ENCODE results near the gene PRSS38. TPM values are rescaled to one million over a fixed set of nuclear protein-coding genes. Genes with fewer than 3 reads are reported as not detected.

PRSS38 gene
- total RNA-seq, 2 donors from 2014 or later: 3.0 TPM; not detected in 1

DNA sequence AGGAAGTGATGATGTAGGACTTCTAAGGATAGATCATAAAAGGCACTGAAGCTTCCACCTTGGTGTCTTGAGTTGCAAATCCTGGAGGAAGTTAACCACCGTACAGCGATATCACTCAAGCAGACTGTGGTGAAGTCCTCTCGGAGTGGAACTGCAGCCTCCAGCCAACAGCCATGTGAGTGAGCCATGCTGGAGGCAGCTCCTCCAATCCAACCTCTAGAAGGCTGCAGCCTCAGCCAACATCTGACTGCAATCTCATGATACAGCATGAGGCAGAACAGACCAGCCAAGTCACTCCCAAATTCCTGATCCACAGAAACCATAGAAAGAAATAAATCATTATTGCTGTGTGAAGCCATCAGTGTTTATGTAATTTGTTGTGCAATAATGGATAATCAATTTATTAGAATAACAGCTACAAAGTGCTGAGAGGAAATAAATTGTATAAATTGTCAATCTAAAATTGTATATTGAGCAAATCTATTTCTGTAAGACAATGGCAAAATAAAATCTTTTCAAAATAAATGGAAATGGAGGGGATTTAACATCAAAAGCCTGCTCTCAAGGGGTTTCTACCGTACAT is 65.0 kb downstream of the PRSS38 start:
- DNase-seq (ENCODE audit: low spot score): no peak
- Histone ChIP-seq H3K27ac (no peak overlapping the region), H3K36me3 (no peaks in the 10 kb centered on the region), H3K4me3 (no peak overlapping the region), H3K9me3 (no peaks in the 10 kb centered on the region), H3K27me3 (replicated peaks; ENCODE audit: insufficient read depth) (no peaks in the 10 kb centered on the region), H3K4me1 (replicated peaks) (peaks cover under 1% of the 10 kb centered on the region)
- intact Hi-C loops (cut with DNase I): loop anchor here (10.0 kb wide), 1 partner anchor 116 kb away; no protein-coding TSS in a partner anchor
- WGBS: 80% methylated on average over 4 of the region's 4 CpGs
- TF ChIP-seq CTCF (IDR thresholded peaks at IDR 0.05): no peak

DNA sequence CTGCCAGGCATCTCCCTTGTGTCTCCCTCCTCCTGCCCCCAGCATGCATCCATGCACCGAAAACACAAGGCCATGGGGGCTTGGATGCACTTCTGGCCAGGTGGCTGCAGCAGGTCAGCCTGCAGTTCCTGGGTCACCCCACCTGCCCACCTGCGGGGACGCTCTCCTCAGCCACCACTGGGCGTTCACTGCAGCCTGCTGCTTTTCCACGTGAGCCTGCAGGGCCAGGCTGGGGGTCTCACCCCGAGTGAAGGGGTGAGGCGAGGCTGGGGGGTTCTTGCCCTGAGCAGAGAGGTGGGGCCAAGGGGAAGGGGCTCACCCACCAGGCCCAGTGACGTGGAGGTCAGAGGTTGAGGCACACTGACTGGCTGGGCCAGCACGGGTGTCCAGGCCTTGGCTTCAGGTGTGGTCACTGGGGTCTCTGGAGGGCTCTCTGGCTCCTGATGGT is 67.6 kb downstream of the PRSS38 start:
- intact Hi-C loops (cut with DNase I): loop anchor here (10.0 kb wide), 1 partner anchor 118 kb away; no protein-coding TSS in a partner anchor
- peaks cover 8% of the 10 kb centered on the region for H3K4me1 ChIP-seq (replicated peaks)
- no peak overlapping the region for H3K4me3 ChIP-seq
- no peaks in the 10 kb centered on the region for H3K27me3 ChIP-seq (replicated peaks; ENCODE audit: insufficient read depth)
- no peak overlapping the region for H3K27ac ChIP-seq
- no peak for DNase-seq (ENCODE audit: low spot score)
- H3K36me3 ChIP-seq: no peaks in the 10 kb centered on the region
- 96% methylated on average over 9 of the region's 9 CpGs for WGBS
- no peaks in the 10 kb centered on the region for H3K9me3 ChIP-seq
- TF ChIP-seq CTCF (IDR thresholded peaks at IDR 0.05) (no peak), POLR2A (IDR thresholded peaks at IDR 0.05) (no peak), POLR2AphosphoS5 (IDR thresholded peaks at IDR 0.05) (no peak)

DNA sequence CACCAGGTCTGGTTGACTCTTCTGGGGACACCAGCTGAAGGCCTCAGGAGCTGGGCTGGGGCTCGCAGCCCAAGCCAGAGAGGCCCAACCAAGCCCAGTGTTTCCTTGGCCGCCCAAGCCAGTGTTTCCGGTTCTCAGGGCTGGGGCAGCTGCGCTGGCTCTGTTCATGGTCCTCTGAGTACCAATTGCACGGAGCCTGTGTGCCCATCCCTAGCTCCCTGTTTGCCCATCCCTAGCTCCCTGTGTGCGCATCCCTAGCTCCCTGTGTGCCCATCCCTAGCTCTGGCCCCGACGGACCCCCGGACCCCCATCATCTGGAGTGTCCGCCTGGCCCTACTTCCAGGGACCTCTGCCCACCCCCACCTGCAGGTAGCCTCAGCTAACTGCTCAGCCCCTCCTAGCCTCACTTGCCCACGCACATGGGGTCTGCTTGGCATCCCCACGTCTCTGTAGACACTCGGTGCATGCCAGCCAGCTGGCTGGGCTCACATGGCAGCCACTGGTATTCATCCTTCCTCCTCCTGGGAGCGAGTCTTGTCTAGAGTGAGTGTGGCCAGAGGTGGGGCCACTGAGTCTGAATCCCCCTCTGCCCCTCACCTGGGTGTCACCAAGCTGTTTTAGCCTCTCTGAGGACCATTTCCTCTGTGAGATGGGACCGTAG is 68.3 kb downstream of the PRSS38 start:
- H3K36me3 ChIP-seq: no peaks in the 10 kb centered on the region
- TF ChIP-seq POLR2A (IDR thresholded peaks at IDR 0.05): no peak
- no peak for TF ChIP-seq POLR2AphosphoS5 (IDR thresholded peaks at IDR 0.05)
- no peak for TF ChIP-seq CTCF (IDR thresholded peaks at IDR 0.05)
- intact Hi-C loops (cut with DNase I): loop anchor here (10.0 kb wide), 1 partner anchor 119 kb away; no protein-coding TSS in a partner anchor
- no peaks in the 10 kb centered on the region for H3K27me3 ChIP-seq (replicated peaks; ENCODE audit: insufficient read depth)
- peaks cover 8% of the 10 kb centered on the region for H3K4me1 ChIP-seq (replicated peaks)
- no peak overlapping the region for H3K4me3 ChIP-seq
- DNase-seq (ENCODE audit: low spot score): peak; percentile 3
- no peak overlapping the region for H3K27ac ChIP-seq
- no peaks in the 10 kb centered on the region for H3K9me3 ChIP-seq
- WGBS: 94% methylated on average over 15 of the region's 15 CpGs

- Histone ChIP-seq H3K4me1 (replicated peaks) (peaks cover 8% of the 10 kb centered on the region), H3K27ac (no peak overlapping the region), H3K36me3 (no peaks in the 10 kb centered on the region), H3K9me3 (no peaks in the 10 kb centered on the region), H3K27me3 (replicated peaks; ENCODE audit: insufficient read depth) (no peaks in the 10 kb centered on the region), H3K4me3 (no peak overlapping the region)
- intact Hi-C loops (cut with DNase I): loop anchor here (5.0 to 10.0 kb wide), 3 partner anchors 58 to 120 kb away; no protein-coding TSS in a partner anchor
- WGBS: 87% methylated on average over 15 of the region's 15 CpGs
- DNase-seq (ENCODE audit: low spot score): no peak
- TF ChIP-seq POLR2A (IDR thresholded peaks at IDR 0.05) (no peak), CTCF (IDR thresholded peaks at IDR 0.05) (no peak), POLR2AphosphoS5 (IDR thresholded peaks at IDR 0.05) (no peak)
Observed at GRCh38 chr1:227884370-227885134, 69.1 kb downstream of the PRSS38 start.

Measured in prostate gland (tissue), 2 donors.